Measurements from ENCODE around the gene FATE1. TPM values are rescaled to one million over a fixed set of nuclear protein-coding genes. Genes with fewer than 3 reads are reported as not detected.

The FATE1 gene, protein sequence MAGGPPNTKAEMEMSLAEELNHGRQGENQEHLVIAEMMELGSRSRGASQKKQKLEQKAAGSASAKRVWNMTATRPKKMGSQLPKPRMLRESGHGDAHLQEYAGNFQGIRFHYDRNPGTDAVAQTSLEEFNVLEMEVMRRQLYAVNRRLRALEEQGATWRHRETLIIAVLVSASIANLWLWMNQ
- total RNA-seq (2014; rRNA removed) (not detected in 2 replicates), Bru-seq, nascent RNA (not detected), BruChase-seq, experiment 1, labeled RNA remaining after a 6-hour chase (not detected), BruChase-seq, experiment 2, labeled RNA remaining after a 2-hour chase (not detected)
- long read RNA-seq: 0 reads

DNA sequence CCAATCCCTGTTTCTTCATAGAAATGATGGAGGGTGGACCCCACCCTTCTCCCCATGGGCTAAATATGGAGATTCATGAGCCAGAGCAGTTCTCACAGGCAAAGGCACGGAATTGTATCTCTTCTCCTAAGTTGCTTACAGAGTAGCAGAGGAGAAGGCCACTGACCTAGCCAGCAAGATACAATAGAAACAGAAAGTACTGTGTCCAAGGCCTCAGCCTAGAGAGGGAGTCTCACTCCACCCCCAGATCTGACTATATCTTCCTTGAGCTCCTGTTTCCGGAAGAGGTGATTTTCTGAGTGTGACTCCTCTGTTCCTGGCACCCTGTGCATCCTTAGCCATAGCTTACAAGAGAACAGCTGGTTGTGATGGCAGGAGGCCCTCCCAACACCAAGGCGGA, at the start of gene FATE1:
Gene FATE1, plus strand, starts transcription at position 284 of the 400 bp plus-strand sequence. Its CDS starts 85 bp downstream, at position 369.
- no peak for TF ChIP-seq CTCF (conservative IDR thresholded peaks at IDR 0.05; ENCODE audit: low read depth, low read length)
- no peak for TF ChIP-seq EZH2phosphoT487 (IDR thresholded peaks at IDR 0.05; ENCODE audit: borderline replicate concordance, low read length)
- no peak for TF ChIP-seq EZH2 (IDR thresholded peaks at IDR 0.05; ENCODE audit: low read length, unreplicated experiment)
- CTCF ChIA-PET: no interaction called here

DNA sequence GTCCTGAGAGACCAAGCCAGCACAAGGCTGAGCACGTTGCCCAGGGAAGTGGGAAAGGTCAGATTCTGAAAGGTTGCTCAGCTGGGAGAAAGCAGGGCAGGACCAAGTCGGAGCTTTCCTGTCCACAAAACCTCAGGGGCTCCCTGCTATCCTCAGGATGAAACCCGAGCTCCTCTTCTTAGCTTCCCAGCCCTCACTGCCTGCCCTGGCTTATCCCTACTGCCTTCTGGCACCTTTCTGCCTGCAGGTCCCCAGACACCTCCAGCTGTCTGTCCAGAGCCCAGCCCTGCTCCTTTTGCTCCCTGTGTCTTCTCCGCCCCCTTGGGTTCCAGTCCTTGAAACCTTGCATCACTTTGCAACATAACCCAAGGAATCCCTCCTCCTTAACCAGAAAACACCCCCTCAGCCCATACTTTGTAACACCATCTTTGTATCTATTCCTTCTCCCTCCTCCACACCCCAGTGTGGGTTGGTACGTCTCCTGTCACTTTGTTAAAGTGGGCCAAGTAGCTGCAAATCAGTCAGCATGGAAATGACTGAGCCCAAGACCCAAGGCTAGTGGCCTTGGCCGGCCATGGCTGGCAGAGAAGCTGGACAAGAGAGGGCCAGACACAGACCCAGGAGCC, 40.6 kb upstream of the FATE1 start:
- intact Hi-C loops (cut with micrococcal nuclease): loop anchor here (5.0 kb wide), 1 partner anchor 168 kb away; no protein-coding TSS in a partner anchor
- no peak overlapping the region for H3K4me2 ChIP-seq (ENCODE audit: low read length)
- BruUV-seq (replicated peaks): no TSS peak
- no peak overlapping the region for H3K4me3 ChIP-seq (ENCODE audit: low read length)
- no peaks in the 10 kb centered on the region for H3K27me3 ChIP-seq (ENCODE audit: low read length)
- DNase-seq (no peak), ATAC-seq (no peak)
- no peaks in the 10 kb centered on the region for H3K9me2 ChIP-seq (replicated peaks; ENCODE audit: low read length)
- H3K4me1 ChIP-seq (ENCODE audit: insufficient read depth, low read length): no peaks in the 10 kb centered on the region
- H4K20me1 ChIP-seq (ENCODE audit: low read length): no peaks in the 10 kb centered on the region
- no peak overlapping the region for H3K27ac ChIP-seq (ENCODE audit: low read length)
- no peak for TF ChIP-seq EZH2phosphoT487 (IDR thresholded peaks at IDR 0.05; ENCODE audit: borderline replicate concordance, low read length)
- no peak for TF ChIP-seq CTCF (conservative IDR thresholded peaks at IDR 0.05; ENCODE audit: low read depth, low read length)
- no peak for TF ChIP-seq EZH2 (IDR thresholded peaks at IDR 0.05; ENCODE audit: low read length, unreplicated experiment)
- no peak overlapping the region for H2AFZ ChIP-seq (ENCODE audit: low read length)
- H3K9me3 ChIP-seq (ENCODE audit: low read length): no peaks in the 10 kb centered on the region
- ChIA-PET CTCF (no interaction called here), POLR2A (ENCODE audit: unreplicated experiment) (no interaction called here)
- H3F3A ChIP-seq (ENCODE audit: low read length, unreplicated experiment): no peaks in the 10 kb centered on the region
- H3K79me2 ChIP-seq (ENCODE audit: low read length): no peaks in the 10 kb centered on the region
- no peak overlapping the region for H3K9ac ChIP-seq (ENCODE audit: low read length)
- H3K36me3 ChIP-seq (ENCODE audit: low read depth, low read length): no peaks in the 10 kb centered on the region

More for the DNA sequence above, at the start of gene FATE1:
- ATAC-seq (no peak), DNase-seq (no peak)
- no peak within 1 kb of the TSS for H3K9ac ChIP-seq (ENCODE audit: low read length)
- no peak within 1 kb of the TSS for H3K4me2 ChIP-seq (ENCODE audit: low read length)
- no peaks in the 10 kb centered on the region for H3K36me3 ChIP-seq (ENCODE audit: low read depth, low read length)
- H3F3A ChIP-seq (ENCODE audit: low read length, unreplicated experiment): no peaks in the 10 kb centered on the region
- no peaks in the 10 kb centered on the region for H3K4me1 ChIP-seq (ENCODE audit: insufficient read depth, low read length)
- no peaks in the 10 kb centered on the region for H3K27me3 ChIP-seq (ENCODE audit: low read length)
- BruUV-seq (replicated peaks): no TSS peak
- no peak within 1 kb of the TSS for H3K4me3 ChIP-seq (ENCODE audit: low read length)
- H3K9me3 ChIP-seq (ENCODE audit: low read length): no peaks in the 10 kb centered on the region
- H3K9me2 ChIP-seq (replicated peaks; ENCODE audit: low read length): no peaks in the 10 kb centered on the region
- no peaks in the 10 kb centered on the region for H4K20me1 ChIP-seq (ENCODE audit: low read length)
- H2AFZ ChIP-seq (ENCODE audit: low read length): no peak within 1 kb of the TSS
- intact Hi-C loops (cut with micrococcal nuclease): no loop called here
- no peaks in the 10 kb centered on the region for H3K79me2 ChIP-seq (ENCODE audit: low read length)
- POLR2A ChIA-PET (ENCODE audit: unreplicated experiment): no interaction called here
- no peak within 1 kb of the TSS for H3K27ac ChIP-seq (ENCODE audit: low read length)

GRCh38 chrX:151676196-151676595, 39.6 kb upstream of the FATE1 start:
- BruUV-seq (replicated peaks): no TSS peak
- H3F3A ChIP-seq (ENCODE audit: low read length, unreplicated experiment): no peaks in the 10 kb centered on the region
- no peak overlapping the region for H3K27ac ChIP-seq (ENCODE audit: low read length)
- H4K20me1 ChIP-seq (ENCODE audit: low read length): no peaks in the 10 kb centered on the region
- H3K9ac ChIP-seq (ENCODE audit: low read length): no peak overlapping the region
- no peak overlapping the region for H3K4me2 ChIP-seq (ENCODE audit: low read length)
- TF ChIP-seq EZH2 (IDR thresholded peaks at IDR 0.05; ENCODE audit: low read length, unreplicated experiment): no peak
- H3K79me2 ChIP-seq (ENCODE audit: low read length): no peaks in the 10 kb centered on the region
- no peaks in the 10 kb centered on the region for H3K36me3 ChIP-seq (ENCODE audit: low read depth, low read length)
- H3K27me3 ChIP-seq (ENCODE audit: low read length): no peaks in the 10 kb centered on the region
- H3K9me2 ChIP-seq (replicated peaks; ENCODE audit: low read length): no peaks in the 10 kb centered on the region
- H3K4me1 ChIP-seq (ENCODE audit: insufficient read depth, low read length): no peaks in the 10 kb centered on the region
- POLR2A ChIA-PET (ENCODE audit: unreplicated experiment): no interaction called here
- ATAC-seq (no peak), DNase-seq (no peak)
- intact Hi-C loops (cut with micrococcal nuclease): loop anchor here (5.0 kb wide), 1 partner anchor 169 kb away; no protein-coding TSS in a partner anchor
- H3K9me3 ChIP-seq (ENCODE audit: low read length): no peaks in the 10 kb centered on the region
- CTCF ChIA-PET: no interaction called here
- H2AFZ ChIP-seq (ENCODE audit: low read length): no peak overlapping the region
- H3K4me3 ChIP-seq (ENCODE audit: low read length): no peak overlapping the region

Measured in PC-3 (cell line).